CD14-positive monocyte (primary cell): Measurements from ENCODE around the gene EFHC1. TPM values are rescaled to one million over a fixed set of nuclear protein-coding genes. Genes with fewer than 3 reads are reported as not detected.
A peak's percentile ranks its signal among the peaks of the same experiment; 100 is the strongest.

Source experiments
- DNase-seq, 3 donors: peaks; one replicate each; pipeline ENCODE4 v3.0.0-alpha.2; 2011 to 2022
- H2AFZ ChIP-seq: 2 replicates; pipeline ENCODE4 v1.6.0; 2012; ENCODE audit warnings: mild to moderate bottlenecking, low read depth, low read length, inconsistent platforms; ENCODE audit not compliant: insufficient read depth, poor library complexity, severe bottlenecking
- H3K27ac ChIP-seq, 2 donors: 1 replicate in 1 of 2; 2 replicates in 1 of 2; pipeline ENCODE4 v1.5.1; 2012 to 2013; ENCODE audit warnings: low read length in 2 of 2, control low read depth in 1 of 2, inconsistent platforms in 1 of 2, low read depth in 1 of 2, mild to moderate bottlenecking in 1 of 2
- H3K27me3 ChIP-seq, 2 donors: one replicate each; pipeline versions ENCODE4 v1.6.0 to v1.6.1; 2011 to 2013; ENCODE audit warnings: low read length in 2 of 2; ENCODE audit not compliant: control insufficient read depth in 2 of 2, insufficient read depth in 2 of 2
- H3K36me3 ChIP-seq, 2 donors: replicated peaks in 1 of 2; 1 replicate in 1 of 2; 2 replicates in 1 of 2; pipeline versions ENCODE4 v1.5.1 to v1.6.1; 2012 to 2013; ENCODE audit warnings: low read length in 2 of 2, control low read depth in 1 of 2, inconsistent platforms in 1 of 2, mild to moderate bottlenecking in 1 of 2; ENCODE audit not compliant: insufficient read depth in 2 of 2, control insufficient read depth in 1 of 2
- H3K4me1 ChIP-seq, 2 donors: 1 replicate in 1 of 2; 2 replicates in 1 of 2; pipeline versions ENCODE4 v1.5.1 to v1.6.1; 2012 to 2013; ENCODE audit warnings: low read length in 2 of 2, control low read depth in 1 of 2, inconsistent platforms in 1 of 2, mild to moderate bottlenecking in 1 of 2, moderate library complexity in 1 of 2; ENCODE audit not compliant: insufficient read depth in 2 of 2, control insufficient read depth in 1 of 2
- H3K4me2 ChIP-seq: replicated peaks from 2 replicates; pipeline ENCODE3; 2012; ENCODE audit warnings: low read length, moderate library complexity, mild to moderate bottlenecking; ENCODE audit not compliant: poor library complexity, severe bottlenecking; ENCODE audit errors: extremely low read depth
- H3K4me3 ChIP-seq, 3 experiments: fragments of 200-600 bp in 1 of 3; sonication (generic) in 1 of 3; replicated peaks in 1 of 3; 1 replicate in 2 of 3; 2 replicates in 1 of 3; pipeline ENCODE4 v1.5.1; 2011 to 2013; ENCODE audit warnings: low read length in 3 of 3, mild to moderate bottlenecking in 3 of 3, control low read depth in 2 of 3, low read depth in 2 of 3, inconsistent platforms in 1 of 3, moderate library complexity in 1 of 3
- H3K79me2 ChIP-seq: 2 replicates; pipeline ENCODE4 v1.6.0; 2012; ENCODE audit warnings: mild to moderate bottlenecking, control low read depth, inconsistent platforms, low read length, moderate library complexity; ENCODE audit not compliant: insufficient read depth
- H3K9ac ChIP-seq: 2 replicates; pipeline ENCODE4 v1.6.0; 2017; ENCODE audit warnings: low read length, mild to moderate bottlenecking; ENCODE audit not compliant: insufficient read depth, poor library complexity, severe bottlenecking
- H3K9me3 ChIP-seq, 2 donors: replicated peaks in 1 of 2; 1 replicate in 1 of 2; 2 replicates in 1 of 2; pipeline versions ENCODE4 v1.5.1 to v1.6.1; 2012 to 2013; ENCODE audit warnings: low read length in 2 of 2, control low read depth in 1 of 2; ENCODE audit not compliant: control insufficient read depth in 1 of 2, insufficient read depth in 1 of 2
- H4K20me1 ChIP-seq: 2 replicates; pipeline ENCODE4 v1.6.0; 2012; ENCODE audit warnings: mild to moderate bottlenecking, low read length, control low read depth, moderate library complexity; ENCODE audit not compliant: insufficient read depth
- H3K27ac Mint-ChIP-seq, 7 donors: one replicate each; pipeline ENCODE4 v1.8.0; 2020; ENCODE audit warnings: mild to moderate bottlenecking in 7 of 7, mixed read lengths in 7 of 7, moderate library complexity in 6 of 7, inconsistent platforms in 2 of 7
- H3K27me3 Mint-ChIP-seq, 3 donors: one replicate each; pipeline ENCODE4 v1.8.0; 2021 to 2022; ENCODE audit warnings: low read depth in 3 of 3, mild to moderate bottlenecking in 3 of 3, mixed read lengths in 3 of 3, moderate library complexity in 3 of 3, inconsistent platforms in 1 of 3
- H3K36me3 Mint-ChIP-seq, 2 donors: one replicate each; pipeline ENCODE4 v1.8.0; 2020; ENCODE audit warnings: mixed read lengths in 2 of 2, inconsistent platforms in 1 of 2, mild to moderate bottlenecking in 1 of 2
- H3K4me1 Mint-ChIP-seq: one replicate; pipeline ENCODE4 v1.8.0; 2020; ENCODE audit warnings: mild to moderate bottlenecking, mixed read lengths
- H3K4me3 Mint-ChIP-seq, 2 donors: one replicate each; pipeline ENCODE4 v1.8.0; 2020; ENCODE audit warnings: mild to moderate bottlenecking in 2 of 2, mixed read lengths in 2 of 2, moderate library complexity in 1 of 2
- H3K9me3 Mint-ChIP-seq, 7 donors: one replicate each; pipeline ENCODE4 v1.8.0; 2020 to 2022; ENCODE audit warnings: mixed read lengths in 7 of 7, mild to moderate bottlenecking in 6 of 7, moderate library complexity in 6 of 7, inconsistent platforms in 2 of 7
- CTCF ChIP-seq: fragments of 200-600 bp; IDR thresholded peaks from one replicate; pipeline ENCODE4 v1.8.0; 2022; ENCODE audit warnings: antibody characterized with exemption, mild to moderate bottlenecking
- WGBS: methylation state at CpG from one replicate; pipeline ENCODE4 v1.1.5; 2013; ENCODE audit warnings: missing lambda C conversion rate; ENCODE audit not compliant: insufficient coverage; 5-methylcytosine and 5-hydroxymethylcytosine counted together
- intact Hi-C, 2 donors: fragments of 100-400 bp; cut with micrococcal nuclease; formaldehyde crosslinking; loops; one replicate each; pipeline versions ENCODE4 v1.15.0 to v1.15.1; 2023
- polyA plus RNA-seq, 3 donors: library from polyadenylated mRNA; depleted of rRNA in 1 of 3; unstranded in 2 of 3; stranded (reverse) in 1 of 3; fragments of 300-500 nt in 2 of 3; fragments of >200 nt in 1 of 3; fragmentation: Illumina TruSeq in 2 of 3; gene quantifications; 1 replicate in 2 of 3; 2 replicates in 1 of 3; pipeline ENCODE4 v1.2.3, GENCODE V29; 2012 to 2021

Gene EFHC1
- polyA plus RNA-seq, 3 donors: 0.30 to 13.5 (median 2.3) TPM

DNA sequence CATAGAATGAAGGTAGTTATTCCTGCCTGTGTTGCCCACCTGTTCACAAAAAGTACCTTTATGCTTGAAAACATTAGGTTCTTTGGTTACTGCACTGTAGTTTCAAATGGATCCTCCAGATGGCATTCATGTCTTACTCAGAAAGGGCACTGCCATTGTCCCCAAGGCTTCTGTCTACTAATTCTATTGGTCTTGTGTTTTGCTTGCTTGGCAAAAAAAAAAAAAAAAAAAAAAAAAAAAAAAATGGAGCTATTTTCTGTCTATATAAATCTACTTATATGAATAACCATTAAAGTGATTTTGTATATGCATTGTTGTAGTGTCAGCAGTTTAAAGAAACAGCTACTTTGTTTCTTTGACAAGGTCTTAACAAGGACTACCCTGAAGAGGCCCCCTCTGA is 12.7 kb upstream of the EFHC1 start:
- Histone ChIP-seq H3K9ac (no peak overlapping the region), H3K4me2 (no peak overlapping the region), H3K4me1 (no peaks in the 10 kb centered on the region), H3K9me3 (no peaks in the 10 kb centered on the region), H3K27ac (no peak overlapping the region), H3K27me3 (peaks cover 0 to 2% of the 10 kb centered on the region in 2 donors), H4K20me1 (no peaks in the 10 kb centered on the region), H3K79me2 (no peaks in the 10 kb centered on the region), H3K36me3 (peaks cover 19 to 31% of the 10 kb centered on the region in 2 donors), H3K4me3 (no peak overlapping the region), H2AFZ (no peak overlapping the region)
- Mint-ChIP-seq H3K27ac (no peak overlapping the region), H3K27me3 (peaks cover 0 to 5% (median 3%) of the 10 kb centered on the region in 3 donors), H3K4me3 (no peak overlapping the region), H3K4me1 (no peaks in the 10 kb centered on the region), H3K36me3 (peaks cover 28 to 30% of the 10 kb centered on the region in 2 donors), H3K9me3 (peaks cover 0 to 7% (median 0%) of the 10 kb centered on the region in 7 donors)
- DNase-seq: no peak
- peak; percentile 38 for TF ChIP-seq CTCF
- intact Hi-C loops: no loop called here

GRCh38 chr6:52409499-52409898 is 10.6 kb upstream of the EFHC1 start:
- Histone ChIP-seq H3K27ac (no peak overlapping the region), H3K4me1 (no peaks in the 10 kb centered on the region), H4K20me1 (no peaks in the 10 kb centered on the region), H3K27me3 (peaks cover 2% of the 10 kb centered on the region in 2 donors), H3K9me3 (no peaks in the 10 kb centered on the region), H3K4me2 (no peak overlapping the region), H2AFZ (no peak overlapping the region), H3K9ac (no peak overlapping the region), H3K4me3 (no peak overlapping the region), H3K36me3 (peaks cover 3 to 12% of the 10 kb centered on the region in 2 donors), H3K79me2 (no peaks in the 10 kb centered on the region)
- Mint-ChIP-seq H3K4me1 (no peaks in the 10 kb centered on the region), H3K27me3 (peaks cover 0 to 11% (median 7%) of the 10 kb centered on the region in 3 donors), H3K4me3 (no peak overlapping the region), H3K36me3 (peaks cover 9 to 12% of the 10 kb centered on the region in 2 donors), H3K9me3 (no peaks in the 10 kb centered on the region), H3K27ac (no peak overlapping the region)
- intact Hi-C loops: no loop called here
- TF ChIP-seq CTCF: no peak
- no CpG with 5 or more reads among the region's 1 CpG for WGBS
- DNase-seq: no peak
